AG04449 (cell line): ENCODE results near the gene MCU.

Experiments
- CTCF ChIA-PET: fragments of 350-600 bp; formaldehyde crosslinking; extraction: SDS; loops from one replicate; lab custom pipeline; 2021; ENCODE audit warnings: antibody characterized with exemption; lab: Yijun Ruan, JAX
- POLR2A ChIA-PET: fragments of 400-600, 350-600 bp; formaldehyde crosslinking; extraction: SDS; loops from one replicate; lab custom pipeline; 2020; ENCODE audit warnings: antibody characterized with exemption, inconsistent platforms; lab: Yijun Ruan, JAX
- DNase-seq: peaks from one replicate; pipeline ENCODE4 v3.0.0-alpha.2; 2010; ENCODE audit warnings: low read depth, low spot score
- H3K4me3 ChIP-seq: 2 replicates; pipeline ENCODE4 v1.5.1; 2011; ENCODE audit warnings: low read depth, mild to moderate bottlenecking, control low read depth, low read length
- CTCF ChIP-seq: IDR thresholded peaks from one replicate; pipeline ENCODE4 v1.5.1; 2011; ENCODE audit warnings: mild to moderate bottlenecking, moderate library complexity, low read length, control low read depth, inconsistent platforms; ENCODE audit not compliant: insufficient read depth; ENCODE audit errors: missing control alignments

MCU gene

GRCh38 chr10:72924351-72924750 lies 232.4 kb downstream of the MCU start:
- no peak overlapping the region for H3K4me3 ChIP-seq
- POLR2A ChIA-PET = no interaction called here
- no peak for DNase-seq
- TF ChIP-seq CTCF = no peak
- CTCF ChIA-PET = no interaction called here

- ChIA-PET POLR2A (no interaction called here), CTCF (no interaction called here)
- no peak overlapping the region for H3K4me3 ChIP-seq
- no peak for DNase-seq
- TF ChIP-seq CTCF = no peak
These were observed 234.1 kb downstream of the MCU start for GRCh38 chr10:72925951-72926465.

- ChIA-PET CTCF (no interaction called here), POLR2A (no interaction called here)
- H3K4me3 ChIP-seq = no peak overlapping the region
- DNase-seq = no peak
- TF ChIP-seq CTCF = no peak
These were observed 235.5 kb downstream of the MCU start for GRCh38 chr10:72927485-72927884.

- no peak overlapping the region for H3K4me3 ChIP-seq
- no peak for TF ChIP-seq CTCF
- ChIA-PET POLR2A (no interaction called here), CTCF (no interaction called here)
- DNase-seq = no peak
These were observed 236.9 kb downstream of the MCU start for GRCh38 chr10:72928798-72929197.

GRCh38 chr10:72930276-72930675 lies 238.3 kb downstream of the MCU start:
- POLR2A ChIA-PET = no interaction called here
- DNase-seq = no peak
- no peak for TF ChIP-seq CTCF
- H3K4me3 ChIP-seq = no peak overlapping the region
- CTCF ChIA-PET = no interaction called here

- TF ChIP-seq CTCF = no peak
- no peak overlapping the region for H3K4me3 ChIP-seq
- CTCF ChIA-PET = no interaction called here
- POLR2A ChIA-PET = interaction anchor here (0.7 kb wide), 1 partner anchor 17 kb away, joined by 3 read pairs; no protein-coding TSS in a partner anchor
- DNase-seq = no peak
These were observed 240.5 kb downstream of the MCU start for GRCh38 chr10:72932259-72933015.
